A549 (cell line): ENCODE results near the gene TYW5.

Experiments used
- EP300 ChIP-seq, 2 experiments: fragments of >200 bp; sonication (Bioruptor Twin); formaldehyde crosslinking; IDR thresholded peaks; 2 replicates in 1 of 2; 3 replicates in 1 of 2; pipeline ENCODE4 v1.6.1; 2016 to 2017
- POLR2AphosphoS2 ChIP-seq: conservative IDR thresholded peaks from 2 replicates; pipeline ENCODE4 v1.6.1; 2012; ENCODE audit warnings: low read length, improper control_type of control experiment, inconsistent platforms
- RFX5 ChIP-seq: fragments of 450-650 bp; IDR thresholded peaks from 2 replicates; pipeline ENCODE4 v1.7.1; 2014; ENCODE audit warnings: antibody characterized with exemption, mild to moderate bottlenecking, moderate library complexity
- ZSCAN20 ChIP-seq: fragments of 250-450 bp; sonication (Bioruptor Pico); IDR thresholded peaks from 2 replicates; pipeline ENCODE4 v1.8.0; 2022; ENCODE audit warnings: mild to moderate bottlenecking, moderate library complexity
- TF ChIP-seq, protein P1 (sequence below): fragments of >200 bp; sonication (Bioruptor Twin); formaldehyde crosslinking; IDR thresholded peaks from 3 replicates; pipeline ENCODE4 v1.5.1; 2016
- TF ChIP-seq, protein P2 (sequence below): fragments of 150-350 bp; IDR thresholded peaks from 2 replicates; pipeline ENCODE4 v1.6.1; 2014; ENCODE audit warnings: low read depth, mild to moderate bottlenecking, low read length

DNA sequence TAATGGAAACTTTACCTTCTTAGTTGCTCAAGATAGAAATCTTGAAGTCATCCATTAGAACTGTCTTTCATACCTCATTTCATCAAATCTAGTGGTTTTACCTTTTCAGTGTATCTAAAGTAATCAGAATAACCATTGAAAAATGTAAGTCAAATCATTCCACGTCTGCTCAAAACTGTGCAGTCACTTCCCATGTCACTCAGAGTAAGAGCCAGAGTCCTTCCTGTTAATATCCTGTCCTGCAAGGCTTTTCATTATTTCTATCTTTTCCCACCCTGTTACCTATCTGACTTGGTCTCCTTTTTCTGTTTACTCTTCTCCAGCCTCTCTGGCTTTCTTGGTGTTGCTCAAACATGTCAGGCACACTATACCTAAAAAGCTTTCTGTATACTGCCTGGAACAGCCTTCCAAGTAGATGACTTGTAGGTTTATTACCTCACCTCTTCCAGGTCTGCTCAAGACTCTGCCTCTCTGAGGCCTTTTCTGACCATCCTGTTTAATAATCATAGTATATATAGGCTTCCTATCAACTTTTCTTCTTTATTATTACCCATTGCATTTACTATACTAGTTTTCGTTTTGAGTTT, 40.8 kb downstream of the TYW5 start:
- TF ChIP-seq, protein P1, sequence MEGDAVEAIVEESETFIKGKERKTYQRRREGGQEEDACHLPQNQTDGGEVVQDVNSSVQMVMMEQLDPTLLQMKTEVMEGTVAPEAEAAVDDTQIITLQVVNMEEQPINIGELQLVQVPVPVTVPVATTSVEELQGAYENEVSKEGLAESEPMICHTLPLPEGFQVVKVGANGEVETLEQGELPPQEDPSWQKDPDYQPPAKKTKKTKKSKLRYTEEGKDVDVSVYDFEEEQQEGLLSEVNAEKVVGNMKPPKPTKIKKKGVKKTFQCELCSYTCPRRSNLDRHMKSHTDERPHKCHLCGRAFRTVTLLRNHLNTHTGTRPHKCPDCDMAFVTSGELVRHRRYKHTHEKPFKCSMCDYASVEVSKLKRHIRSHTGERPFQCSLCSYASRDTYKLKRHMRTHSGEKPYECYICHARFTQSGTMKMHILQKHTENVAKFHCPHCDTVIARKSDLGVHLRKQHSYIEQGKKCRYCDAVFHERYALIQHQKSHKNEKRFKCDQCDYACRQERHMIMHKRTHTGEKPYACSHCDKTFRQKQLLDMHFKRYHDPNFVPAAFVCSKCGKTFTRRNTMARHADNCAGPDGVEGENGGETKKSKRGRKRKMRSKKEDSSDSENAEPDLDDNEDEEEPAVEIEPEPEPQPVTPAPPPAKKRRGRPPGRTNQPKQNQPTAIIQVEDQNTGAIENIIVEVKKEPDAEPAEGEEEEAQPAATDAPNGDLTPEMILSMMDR: no peak
- TF ChIP-seq POLR2AphosphoS2: no peak
- no peak for TF ChIP-seq RFX5
- no peak for TF ChIP-seq EP300 (IDR thresholded peaks at IDR 0.05)
- TF ChIP-seq, protein P2, sequence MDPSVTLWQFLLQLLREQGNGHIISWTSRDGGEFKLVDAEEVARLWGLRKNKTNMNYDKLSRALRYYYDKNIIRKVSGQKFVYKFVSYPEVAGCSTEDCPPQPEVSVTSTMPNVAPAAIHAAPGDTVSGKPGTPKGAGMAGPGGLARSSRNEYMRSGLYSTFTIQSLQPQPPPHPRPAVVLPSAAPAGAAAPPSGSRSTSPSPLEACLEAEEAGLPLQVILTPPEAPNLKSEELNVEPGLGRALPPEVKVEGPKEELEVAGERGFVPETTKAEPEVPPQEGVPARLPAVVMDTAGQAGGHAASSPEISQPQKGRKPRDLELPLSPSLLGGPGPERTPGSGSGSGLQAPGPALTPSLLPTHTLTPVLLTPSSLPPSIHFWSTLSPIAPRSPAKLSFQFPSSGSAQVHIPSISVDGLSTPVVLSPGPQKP: no peak
- TF ChIP-seq ZSCAN20: no peak
